GM12892 (cell line): Measurements from ENCODE around the gene NOXO1.

Source experiments
- POLR2A ChIP-seq: IDR thresholded peaks from 2 replicates; pipeline ENCODE4 v1.6.1; 2011; ENCODE audit warnings: low read depth, low read length, control low read depth
- POLR2AphosphoS5 ChIP-seq: IDR thresholded peaks from 2 replicates; pipeline ENCODE4 v1.6.1; 2011; ENCODE audit warnings: low read depth, low read length, control low read depth
- TAF1 ChIP-seq: IDR thresholded peaks from 2 replicates; pipeline ENCODE4 v1.6.1; 2011; ENCODE audit warnings: low read depth, mild to moderate bottlenecking, control low read depth, low read length, borderline replicate concordance

DNA sequence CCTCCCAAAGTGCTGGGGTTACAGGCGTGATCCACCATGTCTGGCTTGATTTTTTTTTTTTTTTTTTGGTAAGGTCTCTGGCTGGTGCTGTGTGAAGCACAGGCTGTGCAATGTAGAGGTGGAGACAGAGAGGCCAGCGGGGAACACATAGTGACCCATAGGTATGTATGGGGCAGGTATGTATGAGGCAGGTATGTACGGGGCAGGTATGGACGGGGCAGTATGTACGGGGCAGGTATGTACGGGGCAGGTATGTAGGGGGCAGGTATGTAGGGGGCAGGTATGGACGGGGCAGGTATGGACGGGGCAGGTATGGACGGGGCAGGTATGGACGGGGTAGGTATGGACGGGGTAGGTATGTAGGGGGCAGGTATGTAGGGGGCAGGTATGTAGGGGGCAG is 31.8 kb downstream of the NOXO1 start:
- TF ChIP-seq POLR2A (no peak), TAF1 (no peak), POLR2AphosphoS5 (no peak)
